ENCODE results near the gene CLIC1. TPM values are rescaled to one million over a fixed set of nuclear protein-coding genes. Genes with fewer than 3 reads are reported as not detected.

CLIC1 gene
- 100 to 1,000 TPM; 191 to 427 (median 276) TPM for total RNA-seq

GRCh38 chr6:31736021-31736767 lies at the start of gene CLIC1:
TSS of gene CLIC1 (minus strand) at chr6:31736530. CDS start at chr6:31736300, 230 bp downstream.
- Histone ChIP-seq H3K27ac (peak within 1 kb of the TSS; percentile 79 to 93 (median 91)), H3K9me3 (no peaks in the 10 kb centered on the region), H3K4me1 (peaks cover 3 to 78% (median 25%) of the 10 kb centered on the region in 3 donors), H3K4me3 (peak within 1 kb of the TSS; percentile 61 to 71), H3K36me3 (peaks cover 0 to 32% of the 10 kb centered on the region in 2 donors), H3K27me3 (no peaks in the 10 kb centered on the region)
- 0 to 3% methylated on average over 2 to 10 of the region's 24 CpGs for WGBS, 2 donors (ENCODE audit: low coverage in 1 of 2)
- peak; percentile 86 to 88 for TF ChIP-seq POLR2A (IDR thresholded peaks at IDR 0.05)
- TF ChIP-seq, protein P1, sequence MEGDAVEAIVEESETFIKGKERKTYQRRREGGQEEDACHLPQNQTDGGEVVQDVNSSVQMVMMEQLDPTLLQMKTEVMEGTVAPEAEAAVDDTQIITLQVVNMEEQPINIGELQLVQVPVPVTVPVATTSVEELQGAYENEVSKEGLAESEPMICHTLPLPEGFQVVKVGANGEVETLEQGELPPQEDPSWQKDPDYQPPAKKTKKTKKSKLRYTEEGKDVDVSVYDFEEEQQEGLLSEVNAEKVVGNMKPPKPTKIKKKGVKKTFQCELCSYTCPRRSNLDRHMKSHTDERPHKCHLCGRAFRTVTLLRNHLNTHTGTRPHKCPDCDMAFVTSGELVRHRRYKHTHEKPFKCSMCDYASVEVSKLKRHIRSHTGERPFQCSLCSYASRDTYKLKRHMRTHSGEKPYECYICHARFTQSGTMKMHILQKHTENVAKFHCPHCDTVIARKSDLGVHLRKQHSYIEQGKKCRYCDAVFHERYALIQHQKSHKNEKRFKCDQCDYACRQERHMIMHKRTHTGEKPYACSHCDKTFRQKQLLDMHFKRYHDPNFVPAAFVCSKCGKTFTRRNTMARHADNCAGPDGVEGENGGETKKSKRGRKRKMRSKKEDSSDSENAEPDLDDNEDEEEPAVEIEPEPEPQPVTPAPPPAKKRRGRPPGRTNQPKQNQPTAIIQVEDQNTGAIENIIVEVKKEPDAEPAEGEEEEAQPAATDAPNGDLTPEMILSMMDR (IDR thresholded peaks at IDR 0.05) = no peak
- peak; percentile 96 for TF ChIP-seq POLR2AphosphoS5 (IDR thresholded peaks at IDR 0.05)
- no peak for TF ChIP-seq EP300 (IDR thresholded peaks at IDR 0.05)
- peak; percentile 69 for ATAC-seq

DNA sequence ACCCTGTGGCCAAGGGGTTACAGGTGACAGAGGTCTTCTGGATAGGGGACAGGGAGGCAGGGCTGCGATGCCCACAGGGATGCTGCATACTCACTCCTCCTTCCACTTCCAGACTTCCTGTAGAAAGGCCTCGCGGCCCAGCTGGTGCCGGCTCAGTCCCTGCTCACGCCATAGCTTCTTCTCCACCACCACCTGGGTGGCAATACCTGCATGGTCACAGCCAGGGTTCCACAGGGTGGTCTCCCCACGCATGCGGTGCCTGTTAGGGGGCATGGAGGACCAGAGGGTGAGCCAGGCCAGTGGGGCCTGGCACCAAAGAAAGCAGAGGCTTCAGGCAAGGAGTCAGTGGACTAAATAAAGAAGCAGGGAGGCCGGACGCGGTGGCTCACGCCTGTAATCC lies 49.1 kb upstream of the CLIC1 start:
- TF ChIP-seq POLR2A (IDR thresholded peaks at IDR 0.05) (no peak), POLR2AphosphoS5 (IDR thresholded peaks at IDR 0.05) (no peak), EP300 (IDR thresholded peaks at IDR 0.05) (no peak)
- TF ChIP-seq, protein P1 (IDR thresholded peaks at IDR 0.05) = no peak
- Histone ChIP-seq H3K27me3 (no peaks in the 10 kb centered on the region), H3K36me3 (peaks cover 0 to 82% of the 10 kb centered on the region in 2 donors), H3K27ac (no peak overlapping the region), H3K4me1 (no peaks in the 10 kb centered on the region), H3K4me3 (no peak overlapping the region), H3K9me3 (no peaks in the 10 kb centered on the region)
- ATAC-seq = no peak
- 100% methylated on average over 3 of the region's 11 CpGs; no CpG with 5 or more reads in 1 of the 2 donors for whole genome bisulfite sequencing, 2 donors (ENCODE audit: low coverage in 1 of 2)

DNA sequence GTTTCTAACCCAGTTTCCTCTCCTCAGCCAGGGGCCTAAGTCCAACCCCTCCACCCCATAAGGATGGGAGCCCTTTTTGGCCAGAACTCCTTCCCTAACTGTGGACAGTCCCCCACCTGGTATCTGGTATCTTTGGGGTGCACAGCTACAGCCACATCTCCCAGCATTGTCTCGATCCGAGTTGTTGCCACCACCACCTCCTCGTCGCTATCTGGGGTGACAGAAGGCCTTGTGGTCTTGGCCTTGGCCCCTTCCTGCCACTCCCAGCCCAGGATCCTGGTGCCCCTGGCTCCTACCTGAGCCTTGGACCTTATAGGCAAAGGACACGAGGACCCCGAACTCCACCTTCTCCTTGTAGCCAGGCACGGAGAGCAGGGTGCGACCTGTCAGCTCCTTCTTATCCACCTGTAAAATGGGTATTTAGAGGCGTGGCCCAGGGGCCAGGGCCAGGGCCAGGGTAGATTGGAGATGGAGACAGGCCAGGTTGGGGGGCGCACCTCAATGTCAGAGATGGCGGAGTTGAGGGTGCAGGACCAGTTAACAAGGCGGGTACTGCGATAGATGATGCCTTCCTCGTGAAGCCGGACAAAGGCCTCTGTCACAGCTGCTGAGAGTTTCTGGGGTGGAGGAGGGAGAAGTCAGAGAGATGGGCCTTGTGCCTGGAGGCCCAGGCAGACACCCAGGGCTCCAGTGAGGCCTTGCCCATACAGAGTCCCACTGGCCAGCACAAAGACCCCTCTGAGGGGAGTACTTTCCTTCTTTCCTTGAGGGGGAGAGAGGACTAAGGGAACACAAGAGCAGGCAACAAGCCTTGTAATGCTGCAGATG lies 48.0 kb upstream of the CLIC1 start:
- H3K27ac ChIP-seq = no peak overlapping the region
- TF ChIP-seq EP300 (IDR thresholded peaks at IDR 0.05) (no peak), POLR2AphosphoS5 (IDR thresholded peaks at IDR 0.05) (no peak), POLR2A (IDR thresholded peaks at IDR 0.05) (no peak)
- TF ChIP-seq, protein P1 (IDR thresholded peaks at IDR 0.05) = no peak
- peaks cover 0 to 89% of the 10 kb centered on the region in 2 donors for H3K36me3 ChIP-seq
- no peaks in the 10 kb centered on the region for H3K27me3 ChIP-seq
- WGBS, 2 donors (ENCODE audit: low coverage in 1 of 2) = 87 to 91% methylated on average over 3 to 9 of the region's 15 CpGs
- no peaks in the 10 kb centered on the region for H3K9me3 ChIP-seq
- ATAC-seq = no peak
- H3K4me1 ChIP-seq = no peaks in the 10 kb centered on the region
- H3K4me3 ChIP-seq = no peak overlapping the region

- peaks cover 0 to 84% of the 10 kb centered on the region in 2 donors for H3K36me3 ChIP-seq
- no peaks in the 10 kb centered on the region for H3K9me3 ChIP-seq
- no peak overlapping the region for H3K4me3 ChIP-seq
- no peak for TF ChIP-seq EP300 (IDR thresholded peaks at IDR 0.05)
- TF ChIP-seq POLR2A (IDR thresholded peaks at IDR 0.05) = no peak
- no peak for TF ChIP-seq POLR2AphosphoS5 (IDR thresholded peaks at IDR 0.05)
- TF ChIP-seq, protein P1 (IDR thresholded peaks at IDR 0.05) = no peak
- 66% methylated on average over 3 of the region's 32 CpGs; no CpG with 5 or more reads in 1 of the 2 donors for WGBS, 2 donors (ENCODE audit: low coverage in 1 of 2)
- peaks cover 0 to 4% (median 1%) of the 10 kb centered on the region in 3 donors for H3K4me1 ChIP-seq
- no peaks in the 10 kb centered on the region for H3K27me3 ChIP-seq
- no peak overlapping the region for H3K27ac ChIP-seq
- no peak for ATAC-seq
Measured at GRCh38 chr6:31782126-31782855, 46.0 kb upstream of the CLIC1 start.

All from gastroesophageal sphincter (tissue), 4 donors.